ENCODE measurements around the gene EPGN.
A peak's percentile ranks its signal among the peaks of the same experiment; 100 is the strongest.
"Not testable (repeated sequence)": the region's sequence is repeated elsewhere in the genome, so short reads cannot be mapped to it uniquely, and the experiment has no call there.

The EPGN gene

DNA sequence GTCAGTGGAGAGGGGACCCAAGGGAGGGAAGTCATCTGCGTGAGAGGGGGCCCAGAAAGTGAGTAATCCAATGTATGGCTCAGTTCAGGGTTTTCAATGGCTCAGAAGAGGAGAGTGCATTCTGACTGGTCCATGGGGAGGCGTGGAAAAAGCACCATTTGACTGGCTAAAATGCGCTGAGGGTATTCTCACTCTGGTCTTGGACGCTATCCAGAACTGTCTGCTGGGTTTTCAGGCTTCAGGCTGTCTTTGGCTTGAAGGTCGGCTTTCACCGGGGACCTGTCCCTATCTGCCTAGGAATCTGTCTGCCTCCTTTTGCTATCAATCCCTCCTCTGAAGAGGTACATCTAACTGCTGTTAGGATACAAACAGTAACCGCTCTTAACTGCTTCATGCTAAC is 26.4 kb downstream of the EPGN start:
- Mint-ChIP-seq H3K36me3 (ENCODE audit: low read depth) (peaks cover 6% of the 10 kb centered on the region), H3K9me3 (peaks cover 16% of the 10 kb centered on the region), H3K27ac (no peak overlapping the region), H3K4me3 (no peak overlapping the region), H3K4me1 (ENCODE audit: low read depth) (peaks cover 39% of the 10 kb centered on the region), H3K27me3 (no peaks in the 10 kb centered on the region)
- intact Hi-C loops (cut with micrococcal nuclease): no loop called here

DNA sequence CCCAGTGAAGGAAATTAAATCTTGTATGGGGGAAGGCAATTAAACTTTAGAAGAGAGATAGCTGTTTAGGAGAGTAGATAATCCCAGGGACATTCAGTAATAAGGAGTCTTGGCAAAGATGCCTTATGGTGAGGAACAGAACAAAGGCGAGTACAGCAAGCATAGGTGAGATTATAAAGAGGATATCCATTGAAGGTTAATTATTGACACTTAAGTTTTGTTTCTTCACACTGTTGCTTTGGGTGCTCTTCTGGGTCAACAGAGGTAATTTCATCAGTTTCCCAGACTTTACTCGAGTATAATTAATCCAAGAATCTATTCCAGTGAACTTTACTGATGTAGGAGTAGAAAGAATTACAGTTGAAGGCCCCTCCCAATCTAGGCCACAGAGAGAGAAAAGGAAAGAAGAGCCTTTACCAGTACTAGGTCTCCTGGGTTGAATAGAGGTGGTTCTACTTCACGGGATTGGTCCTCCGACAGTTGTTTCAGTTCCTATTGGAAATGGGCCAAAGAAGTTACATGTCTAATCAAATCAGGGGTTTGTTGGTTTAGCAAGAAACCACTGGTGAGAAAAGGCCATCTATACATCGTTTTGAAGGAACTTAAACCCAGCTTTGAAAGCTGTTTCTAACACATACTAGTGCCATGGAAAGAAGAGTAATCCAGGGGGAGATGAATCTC is 27.2 kb downstream of the EPGN start:
- peaks cover 6% of the 10 kb centered on the region for H3K36me3 Mint-ChIP-seq (ENCODE audit: low read depth)
- peaks cover 16% of the 10 kb centered on the region for H3K9me3 Mint-ChIP-seq
- no peaks in the 10 kb centered on the region for H3K27me3 Mint-ChIP-seq
- H3K27ac Mint-ChIP-seq: no peak overlapping the region
- H3K4me3 Mint-ChIP-seq: no peak overlapping the region
- intact Hi-C loops (cut with micrococcal nuclease): no loop called here
- H3K4me1 Mint-ChIP-seq (ENCODE audit: low read depth): peaks cover 33% of the 10 kb centered on the region

DNA sequence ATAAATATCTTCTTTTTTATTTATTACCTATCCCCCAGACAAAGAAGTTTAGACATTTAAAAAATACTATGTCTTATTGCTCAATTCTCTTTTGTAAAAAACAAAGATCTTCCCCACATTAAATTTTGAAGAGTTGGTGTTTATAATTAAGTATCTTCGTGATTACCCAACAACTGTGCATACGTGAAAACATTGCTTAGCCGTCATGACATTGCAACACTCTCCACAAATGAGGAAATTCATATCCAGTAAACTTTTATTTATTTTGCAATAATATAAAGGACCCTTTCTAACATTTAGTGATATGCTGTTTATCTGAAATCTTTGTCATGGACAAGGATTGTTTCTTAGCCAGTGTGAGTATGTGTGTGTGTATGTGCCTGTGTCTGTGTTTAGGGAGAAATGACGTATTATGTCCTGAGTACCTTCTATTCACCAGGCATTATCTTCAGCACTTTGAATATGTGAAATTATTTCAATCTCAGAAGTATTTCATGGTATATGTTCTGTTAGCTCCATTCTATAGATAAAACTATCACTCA is 30.6 kb downstream of the EPGN start:
- Mint-ChIP-seq H3K36me3 (ENCODE audit: low read depth) (peaks cover 5% of the 10 kb centered on the region), H3K4me3 (no peak overlapping the region), H3K27ac (peak overlapping the region; percentile 60), H3K4me1 (ENCODE audit: low read depth) (peaks cover 27% of the 10 kb centered on the region), H3K9me3 (peaks cover 28% of the 10 kb centered on the region), H3K27me3 (no peaks in the 10 kb centered on the region)
- intact Hi-C loops (cut with micrococcal nuclease): no loop called here

DNA sequence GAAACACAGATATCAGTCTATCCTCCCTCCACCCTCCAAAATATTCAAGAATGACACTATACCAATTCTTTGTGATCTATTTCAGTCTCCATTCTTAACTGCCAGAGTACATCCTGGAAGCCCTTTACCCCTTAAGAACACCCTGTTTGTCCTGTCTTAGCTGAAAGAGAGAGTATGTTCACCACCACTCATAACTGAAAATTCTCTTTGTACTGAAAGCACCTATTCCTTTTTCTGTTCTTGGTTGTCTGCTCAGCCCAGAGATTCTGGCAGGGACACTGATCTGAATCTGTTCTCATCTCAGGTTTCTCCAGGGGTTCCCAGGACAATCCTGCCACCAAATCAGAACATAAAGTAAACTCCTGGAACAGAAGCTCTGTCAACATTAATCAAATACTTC is 31.2 kb downstream of the EPGN start:
- Mint-ChIP-seq H3K36me3 (ENCODE audit: low read depth) (no peaks in the 10 kb centered on the region), H3K9me3 (peaks cover 28% of the 10 kb centered on the region), H3K4me1 (ENCODE audit: low read depth) (peaks cover 27% of the 10 kb centered on the region), H3K27me3 (no peaks in the 10 kb centered on the region), H3K27ac (peak overlapping the region; percentile 60), H3K4me3 (no peak overlapping the region)
- intact Hi-C loops (cut with micrococcal nuclease): no loop called here

DNA sequence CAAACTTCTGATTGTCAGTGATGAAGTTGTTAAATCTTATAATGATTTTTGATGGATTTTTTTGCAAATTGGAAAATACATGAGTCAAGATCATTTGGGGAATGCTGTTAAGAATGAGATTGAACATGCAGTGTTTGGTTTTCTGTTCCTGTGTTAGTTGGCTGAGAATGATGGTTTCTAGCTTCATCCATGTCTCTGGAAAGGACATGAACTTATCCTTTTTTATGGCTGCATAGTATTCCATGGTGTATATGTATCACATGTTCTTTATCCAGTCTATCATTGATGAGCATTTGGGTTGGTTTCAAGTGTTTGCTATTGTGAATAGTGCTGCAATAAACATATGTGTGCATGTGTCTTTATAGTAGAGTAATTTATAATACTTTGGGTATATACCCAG is 32.2 kb downstream of the EPGN start:
- H3K27me3 Mint-ChIP-seq; H3K36me3 Mint-ChIP-seq (ENCODE audit: low read depth); intact Hi-C loops (cut with micrococcal nuclease); H3K27ac Mint-ChIP-seq; H3K4me3 Mint-ChIP-seq: not testable (repeated sequence)
- H3K4me1 Mint-ChIP-seq (ENCODE audit: low read depth): peaks cover 20% of the 10 kb centered on the region
- H3K9me3 Mint-ChIP-seq: peaks cover 29% of the 10 kb centered on the region

DNA sequence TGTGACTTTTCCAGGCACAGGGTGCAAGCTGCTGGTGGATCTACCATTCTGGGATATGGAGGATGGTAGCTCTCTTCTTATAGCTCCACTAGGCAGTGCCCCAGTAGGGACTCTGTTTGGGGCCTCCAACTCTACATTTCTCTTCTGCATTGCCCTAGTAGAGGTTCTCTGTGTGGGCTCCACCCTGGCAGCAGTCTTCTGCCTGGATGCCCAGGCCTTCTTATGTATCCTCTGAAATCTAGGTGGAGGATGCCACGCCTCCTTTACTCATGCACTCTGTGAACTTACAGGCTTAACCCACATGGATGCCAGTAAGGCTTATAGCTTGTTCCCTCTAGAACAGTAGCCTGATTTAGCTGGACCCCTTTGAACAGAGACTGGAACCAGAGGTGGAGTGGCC is 35.8 kb downstream of the EPGN start:
- H3K4me1 Mint-ChIP-seq (ENCODE audit: low read depth): peaks cover 7% of the 10 kb centered on the region
- H3K9me3 Mint-ChIP-seq: peaks cover 31% of the 10 kb centered on the region
- H3K27me3 Mint-ChIP-seq: no peaks in the 10 kb centered on the region
- no peak overlapping the region for H3K4me3 Mint-ChIP-seq
- no peak overlapping the region for H3K27ac Mint-ChIP-seq
- intact Hi-C loops (cut with micrococcal nuclease): no loop called here
- no peaks in the 10 kb centered on the region for H3K36me3 Mint-ChIP-seq (ENCODE audit: low read depth)

DNA sequence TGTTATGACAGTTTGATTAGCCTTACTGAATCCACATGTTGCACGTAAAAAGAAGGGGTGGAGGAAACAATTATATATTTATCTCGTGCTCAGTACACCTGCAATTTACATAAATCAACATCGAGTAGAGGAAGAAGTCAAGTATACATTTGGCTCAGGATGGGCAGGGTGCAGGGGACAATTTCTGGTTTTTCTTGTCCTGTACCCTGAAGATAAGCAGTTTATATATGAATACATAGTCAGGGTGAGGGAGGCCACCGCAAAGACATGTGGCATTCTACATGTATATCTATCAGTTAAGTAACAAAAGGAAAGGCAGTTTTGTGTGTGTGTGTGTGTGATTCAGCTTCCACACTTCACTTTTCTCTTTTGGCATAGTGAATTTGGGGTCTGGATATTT is 45.6 kb downstream of the EPGN start:
- Mint-ChIP-seq H3K36me3 (ENCODE audit: low read depth) (no peaks in the 10 kb centered on the region), H3K4me3 (no peak overlapping the region), H3K27me3 (no peaks in the 10 kb centered on the region), H3K9me3 (no peaks in the 10 kb centered on the region), H3K27ac (no peak overlapping the region), H3K4me1 (ENCODE audit: low read depth) (peaks cover 13% of the 10 kb centered on the region)
- intact Hi-C loops (cut with micrococcal nuclease): no loop called here

DNA sequence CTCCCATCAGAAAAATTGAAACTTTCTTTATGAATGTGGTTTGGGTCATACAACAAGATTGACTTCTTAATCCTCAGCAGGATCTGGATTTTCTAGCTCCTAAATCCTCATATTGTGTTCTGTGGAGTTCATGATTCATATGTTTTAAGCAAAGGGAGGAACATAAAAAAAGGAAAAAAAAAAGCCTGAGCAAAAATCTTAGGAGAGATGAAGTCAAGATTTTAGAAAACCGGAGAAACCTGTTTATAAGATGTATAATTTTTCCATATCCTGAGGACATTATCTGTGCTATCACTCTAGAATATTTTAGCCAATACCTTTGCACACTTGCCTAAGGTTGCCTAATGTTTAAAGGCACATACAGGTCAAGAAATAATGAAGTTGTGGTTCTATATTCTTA is 49.7 kb downstream of the EPGN start:
- intact Hi-C loops (cut with micrococcal nuclease): no loop called here
- Mint-ChIP-seq H3K4me3 (no peak overlapping the region), H3K4me1 (ENCODE audit: low read depth) (peaks cover 19% of the 10 kb centered on the region), H3K9me3 (no peaks in the 10 kb centered on the region), H3K36me3 (ENCODE audit: low read depth) (no peaks in the 10 kb centered on the region), H3K27ac (no peak overlapping the region), H3K27me3 (no peaks in the 10 kb centered on the region)

DNA sequence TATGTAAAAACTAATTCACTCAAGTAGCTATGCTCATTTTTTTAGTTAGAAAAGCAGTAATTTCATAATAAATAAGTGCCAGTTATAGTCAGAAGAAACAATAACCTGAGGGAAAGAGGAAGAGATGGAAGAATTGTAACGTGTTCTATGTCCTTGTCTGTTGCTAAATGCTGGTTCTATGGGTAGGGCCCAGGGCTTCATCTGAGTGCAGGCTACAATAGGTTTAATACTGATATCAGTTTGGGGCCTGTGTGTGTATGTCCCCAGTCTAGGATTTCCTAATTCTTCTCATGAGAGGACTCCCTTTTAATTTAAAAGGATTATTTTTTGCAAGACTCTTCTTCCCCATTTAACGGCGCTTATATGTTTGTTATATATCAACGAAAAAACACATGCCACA is 53.4 kb downstream of the EPGN start:
- peaks cover 35% of the 10 kb centered on the region for H3K4me1 Mint-ChIP-seq (ENCODE audit: low read depth)
- H3K27ac Mint-ChIP-seq: no peak overlapping the region
- no peak overlapping the region for H3K4me3 Mint-ChIP-seq
- intact Hi-C loops (cut with micrococcal nuclease): no loop called here
- no peaks in the 10 kb centered on the region for H3K9me3 Mint-ChIP-seq
- H3K36me3 Mint-ChIP-seq (ENCODE audit: low read depth): no peaks in the 10 kb centered on the region
- H3K27me3 Mint-ChIP-seq: no peaks in the 10 kb centered on the region

DNA sequence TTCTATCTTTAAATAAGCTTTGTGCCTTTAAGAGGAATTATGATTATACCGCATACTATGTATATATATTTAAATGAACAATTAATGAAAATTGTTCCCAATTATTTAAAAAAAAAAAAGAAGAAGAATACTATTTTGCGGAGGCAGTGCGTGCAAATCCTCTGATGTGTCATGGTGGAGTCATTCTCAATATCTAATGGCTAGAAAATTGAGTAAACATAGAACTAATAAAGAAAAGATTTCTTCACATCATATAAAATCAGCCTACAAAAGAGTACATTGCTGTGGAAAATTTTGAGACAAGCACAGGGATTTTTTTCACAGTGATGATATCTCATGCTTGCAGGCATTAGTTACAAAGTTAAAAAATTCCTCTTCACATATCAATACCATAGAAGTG is 54.1 kb downstream of the EPGN start:
- Mint-ChIP-seq H3K27ac (no peak overlapping the region), H3K4me3 (no peak overlapping the region), H3K4me1 (ENCODE audit: low read depth) (peaks cover 42% of the 10 kb centered on the region), H3K36me3 (ENCODE audit: low read depth) (no peaks in the 10 kb centered on the region), H3K27me3 (no peaks in the 10 kb centered on the region), H3K9me3 (no peaks in the 10 kb centered on the region)
- intact Hi-C loops (cut with micrococcal nuclease): no loop called here

DNA sequence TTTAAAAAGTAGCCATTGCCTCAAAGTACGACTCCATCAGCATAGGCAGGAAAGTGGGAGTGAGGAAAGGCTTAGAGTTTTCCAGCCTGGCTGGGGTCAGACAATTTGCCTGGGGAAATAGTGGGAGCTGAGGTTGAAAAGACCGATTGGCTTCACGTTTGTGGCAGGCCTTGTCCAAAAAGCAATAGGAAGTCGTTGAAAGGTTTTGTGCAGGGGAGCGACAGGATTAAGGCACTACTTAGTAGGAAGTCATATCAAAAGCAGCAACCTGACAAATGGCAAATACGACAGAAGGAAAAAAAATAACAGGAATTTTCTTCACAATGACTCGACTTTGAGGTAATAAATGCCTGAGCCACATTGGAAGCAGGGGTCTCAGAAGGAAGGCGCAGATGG is 56.0 kb downstream of the EPGN start:
- Mint-ChIP-seq H3K27me3 (no peaks in the 10 kb centered on the region), H3K9me3 (no peaks in the 10 kb centered on the region), H3K36me3 (ENCODE audit: low read depth) (no peaks in the 10 kb centered on the region), H3K4me3 (peak overlapping the region; percentile 83), H3K4me1 (ENCODE audit: low read depth) (peaks cover 46% of the 10 kb centered on the region), H3K27ac (peak overlapping the region; percentile 79)
- intact Hi-C loops (cut with micrococcal nuclease): no loop called here

DNA sequence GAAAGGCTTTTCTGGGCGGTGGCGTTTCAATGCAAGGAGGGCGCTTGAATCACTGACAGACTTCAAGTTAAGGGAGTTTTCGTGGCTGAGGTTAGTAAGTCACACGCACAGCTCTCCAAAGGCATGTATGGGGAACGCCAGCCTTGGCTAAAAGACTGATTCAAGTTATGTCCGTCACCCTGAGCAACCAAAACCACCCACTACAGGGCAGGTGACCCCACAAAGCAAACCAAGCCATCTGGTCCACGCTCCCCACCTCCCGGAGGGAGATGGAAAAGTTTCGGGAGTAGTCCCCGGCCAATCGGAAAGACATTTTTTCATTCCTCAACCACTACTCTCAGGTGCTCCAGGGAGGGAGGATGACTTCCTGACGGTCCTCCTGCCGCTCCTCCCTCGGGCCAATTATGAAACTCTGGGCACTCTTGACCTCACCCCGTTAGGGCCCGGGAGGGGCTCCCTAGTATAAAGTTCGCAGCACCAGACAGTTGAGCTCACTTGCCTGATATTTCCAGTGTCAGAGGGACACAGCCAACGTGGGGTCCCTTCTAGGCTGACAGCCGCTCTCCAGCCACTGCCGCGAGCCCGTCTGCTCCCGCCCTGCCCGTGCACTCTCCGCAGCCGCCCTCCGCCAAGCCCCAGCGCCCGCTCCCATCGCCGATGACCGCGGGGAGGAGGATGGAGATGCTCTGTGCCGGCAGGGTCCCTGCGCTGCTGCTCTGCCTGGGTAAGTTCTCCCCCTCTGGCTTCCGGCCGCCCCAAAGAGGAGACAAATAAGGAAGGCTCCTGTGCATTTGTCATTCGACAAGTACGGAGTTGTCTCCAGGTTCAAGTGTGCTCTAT is 56.6 kb downstream of the EPGN start, which contains the start of gene EREG:
Gene EREG (plus strand): TSS at position 494 of the 840 bp plus-strand sequence. CDS start 164 bp downstream, at position 658.
- intact Hi-C loops (cut with micrococcal nuclease): no loop called here
- Mint-ChIP-seq H3K4me1 (ENCODE audit: low read depth) (peaks cover 48% of the 10 kb centered on the region), H3K9me3 (no peaks in the 10 kb centered on the region), H3K27ac (peak within 1 kb of the TSS; percentile 79), H3K4me3 (peak within 1 kb of the TSS; percentile 83), H3K36me3 (ENCODE audit: low read depth) (no peaks in the 10 kb centered on the region), H3K27me3 (no peaks in the 10 kb centered on the region)

DNA sequence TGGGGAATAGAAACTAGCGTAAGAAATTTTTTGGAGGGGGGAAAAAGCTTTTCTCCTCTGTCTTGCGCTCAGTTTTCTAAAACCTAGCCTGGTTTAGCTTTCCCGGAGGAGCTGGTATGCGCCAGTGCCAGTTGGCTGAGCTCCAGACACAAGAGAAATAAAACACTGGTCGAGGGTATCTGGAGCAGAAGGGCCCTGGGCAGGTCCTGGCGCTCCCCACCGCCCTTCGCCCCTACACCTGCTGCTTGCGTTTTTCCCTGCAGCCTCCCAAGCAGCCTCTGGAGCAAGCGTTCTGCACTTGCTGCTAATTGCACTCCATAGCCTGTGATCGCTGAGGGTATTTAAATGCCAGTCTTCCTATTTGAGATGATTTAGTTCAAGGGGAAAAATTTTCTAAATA is 57.5 kb downstream of the EPGN start:
- no peaks in the 10 kb centered on the region for H3K27me3 Mint-ChIP-seq
- intact Hi-C loops (cut with micrococcal nuclease): no loop called here
- H3K9me3 Mint-ChIP-seq: no peaks in the 10 kb centered on the region
- H3K27ac Mint-ChIP-seq: peak overlapping the region; percentile 79
- no peaks in the 10 kb centered on the region for H3K36me3 Mint-ChIP-seq (ENCODE audit: low read depth)
- H3K4me3 Mint-ChIP-seq: peak overlapping the region; percentile 83
- peaks cover 57% of the 10 kb centered on the region for H3K4me1 Mint-ChIP-seq (ENCODE audit: low read depth)
